ENCODE results near the gene PLEKHH1.

DNA sequence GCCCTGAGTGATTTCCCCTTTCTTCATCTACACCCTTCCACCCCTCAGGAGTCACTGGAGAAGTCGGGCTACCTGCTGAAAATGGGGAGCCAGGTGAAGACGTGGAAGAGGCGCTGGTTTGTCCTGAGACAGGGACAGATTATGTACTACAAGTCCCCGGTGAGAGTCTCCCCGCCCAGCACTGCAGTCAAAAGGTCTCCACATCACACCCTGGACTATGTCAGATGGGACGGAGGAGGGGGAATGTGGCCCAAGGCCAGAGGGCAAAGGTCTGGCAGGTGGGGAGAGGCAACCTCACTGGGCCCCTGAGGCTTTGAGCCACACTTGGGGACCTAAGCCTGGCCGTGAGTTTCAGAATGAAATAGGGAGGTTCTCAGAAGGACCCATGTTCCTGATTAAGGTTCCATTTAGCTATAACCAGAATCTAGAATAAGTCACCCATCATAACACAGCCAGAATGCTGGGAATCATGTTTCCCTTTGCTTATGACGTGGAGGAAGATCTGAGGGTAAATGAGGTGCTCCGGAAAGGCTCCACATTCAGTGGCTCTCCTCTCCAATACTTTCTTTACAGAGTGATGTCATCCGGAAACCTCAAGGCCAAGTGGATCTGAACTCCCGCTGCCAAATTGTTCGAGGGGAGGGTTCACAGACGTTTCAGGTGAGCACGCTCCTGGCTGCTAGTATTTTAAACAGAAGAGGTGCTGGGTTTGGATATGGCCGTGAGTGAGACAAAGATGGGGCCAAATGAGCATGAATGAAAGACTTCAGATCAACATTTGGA lies 40.3 kb downstream of the PLEKHH1 start:
- TF ChIP-seq, protein P1, sequence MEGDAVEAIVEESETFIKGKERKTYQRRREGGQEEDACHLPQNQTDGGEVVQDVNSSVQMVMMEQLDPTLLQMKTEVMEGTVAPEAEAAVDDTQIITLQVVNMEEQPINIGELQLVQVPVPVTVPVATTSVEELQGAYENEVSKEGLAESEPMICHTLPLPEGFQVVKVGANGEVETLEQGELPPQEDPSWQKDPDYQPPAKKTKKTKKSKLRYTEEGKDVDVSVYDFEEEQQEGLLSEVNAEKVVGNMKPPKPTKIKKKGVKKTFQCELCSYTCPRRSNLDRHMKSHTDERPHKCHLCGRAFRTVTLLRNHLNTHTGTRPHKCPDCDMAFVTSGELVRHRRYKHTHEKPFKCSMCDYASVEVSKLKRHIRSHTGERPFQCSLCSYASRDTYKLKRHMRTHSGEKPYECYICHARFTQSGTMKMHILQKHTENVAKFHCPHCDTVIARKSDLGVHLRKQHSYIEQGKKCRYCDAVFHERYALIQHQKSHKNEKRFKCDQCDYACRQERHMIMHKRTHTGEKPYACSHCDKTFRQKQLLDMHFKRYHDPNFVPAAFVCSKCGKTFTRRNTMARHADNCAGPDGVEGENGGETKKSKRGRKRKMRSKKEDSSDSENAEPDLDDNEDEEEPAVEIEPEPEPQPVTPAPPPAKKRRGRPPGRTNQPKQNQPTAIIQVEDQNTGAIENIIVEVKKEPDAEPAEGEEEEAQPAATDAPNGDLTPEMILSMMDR (IDR thresholded peaks at IDR 0.05; ENCODE audit: insufficient read depth, low read length, poor library complexity, severe bottlenecking) = no peak
- TF ChIP-seq EZH2phosphoT487 (conservative IDR thresholded peaks at IDR 0.05; ENCODE audit: low read length) = no peak

All from SU-DHL-6 (cell line).